Stimulated activated CD4-positive, alpha-beta T cell treated with anti-CD3 and anti-CD28 coated beads, Interleukin-1b, Interleukin-23, amount 100 ng/mL, for 4 hours (primary cell): ENCODE measurements around the gene CCDC178.

Experiments
- DNase-seq, 2 donors: peaks; one replicate each; pipeline ENCODE4 v3.0.0-alpha.2; 2020; ENCODE audit warnings: low read depth in 2 of 2

CCDC178 gene

DNA sequence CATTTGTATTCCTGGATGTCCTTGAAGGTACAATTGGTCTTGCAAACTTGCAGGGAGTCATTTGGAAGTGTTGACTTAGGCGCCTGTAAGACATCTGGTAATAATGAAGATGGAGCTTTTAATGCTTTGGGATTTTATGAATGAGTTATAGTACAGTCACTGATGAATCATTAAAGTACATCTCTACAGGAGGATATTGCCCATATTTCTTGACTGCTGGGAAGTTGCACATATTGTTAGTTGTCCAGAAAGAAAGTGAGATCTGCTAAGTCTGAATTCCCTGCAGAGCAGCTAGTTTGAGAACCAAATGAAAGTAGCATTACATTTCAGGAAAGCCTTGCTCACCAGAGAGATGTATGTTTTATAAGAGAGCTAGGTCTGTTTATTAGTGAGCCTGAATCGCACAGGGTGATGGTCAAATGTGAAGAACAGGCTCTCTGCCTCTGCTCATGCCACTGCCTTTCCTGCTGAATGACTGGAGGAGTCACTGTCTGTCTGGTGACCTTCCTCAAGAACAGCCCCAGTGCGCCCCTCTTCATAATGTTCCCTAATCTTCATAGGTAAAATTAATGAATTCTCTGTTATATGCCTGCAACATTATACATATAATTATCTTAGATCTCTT is 528.7 kb downstream of the CCDC178 start:
- no peak for DNase-seq

DNA sequence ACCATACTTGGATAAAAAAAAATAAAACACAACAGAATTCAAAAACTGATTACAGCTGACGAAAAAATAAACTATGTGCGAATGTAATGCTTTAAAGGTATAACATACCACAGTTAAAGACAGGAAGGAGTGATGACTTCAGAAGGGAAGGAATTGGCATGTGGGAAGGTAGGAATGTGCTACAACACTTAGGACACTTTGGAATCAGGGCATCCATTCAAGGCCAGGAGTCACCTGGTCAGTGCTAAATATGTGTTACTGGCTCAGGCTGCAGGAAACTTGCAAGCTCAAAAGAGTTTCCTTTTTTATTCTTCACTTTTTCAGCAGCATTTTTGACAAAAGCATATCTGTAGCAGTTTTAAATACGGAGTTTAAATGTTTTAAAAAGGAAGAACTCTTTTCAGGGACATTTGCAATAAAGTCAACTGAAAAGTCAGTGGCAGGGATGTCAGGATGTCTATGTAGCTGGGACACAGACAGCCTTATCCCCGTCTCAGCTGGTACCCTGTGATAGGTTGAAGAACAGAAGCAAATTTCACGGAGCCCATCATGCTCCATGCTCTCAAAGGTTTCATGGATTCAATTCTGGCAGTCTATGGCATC is 529.7 kb downstream of the CCDC178 start:
- DNase-seq = no peak

DNA sequence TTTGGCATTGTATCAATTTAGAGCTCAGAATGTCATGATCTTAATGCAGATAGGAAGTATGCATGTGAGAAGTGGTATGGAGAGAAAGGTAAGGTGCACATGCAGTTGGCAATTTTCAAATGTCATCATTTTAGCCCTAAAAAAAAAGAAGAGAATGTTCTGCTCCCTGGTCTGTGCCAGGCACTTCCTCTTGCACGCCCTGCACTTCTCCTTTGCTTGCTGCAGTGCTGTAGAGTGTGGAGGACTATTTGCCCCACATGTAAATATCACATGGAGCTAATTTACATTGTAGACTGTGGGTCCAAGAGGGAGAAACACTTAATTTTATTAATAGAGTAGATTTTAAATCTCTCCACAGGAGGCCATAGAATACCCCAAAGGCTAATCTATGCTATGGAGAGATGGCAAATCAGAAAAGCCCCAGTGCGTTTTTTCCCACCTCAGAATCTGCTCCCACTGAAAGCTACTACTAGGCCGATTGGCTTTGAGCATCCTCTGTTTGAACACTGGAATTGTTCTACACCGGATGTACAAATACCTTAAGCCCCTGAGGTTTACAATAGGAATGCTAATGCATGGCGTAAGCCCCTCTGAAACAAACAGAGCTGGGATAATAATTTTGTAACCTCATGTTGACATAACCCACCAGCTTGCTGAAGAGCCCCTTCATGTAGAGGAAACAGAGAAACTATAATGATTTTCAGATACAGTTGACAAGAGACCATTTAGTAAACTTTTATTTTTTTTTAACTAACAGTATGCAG is 530.5 kb downstream of the CCDC178 start:
- DNase-seq = no peak

DNA sequence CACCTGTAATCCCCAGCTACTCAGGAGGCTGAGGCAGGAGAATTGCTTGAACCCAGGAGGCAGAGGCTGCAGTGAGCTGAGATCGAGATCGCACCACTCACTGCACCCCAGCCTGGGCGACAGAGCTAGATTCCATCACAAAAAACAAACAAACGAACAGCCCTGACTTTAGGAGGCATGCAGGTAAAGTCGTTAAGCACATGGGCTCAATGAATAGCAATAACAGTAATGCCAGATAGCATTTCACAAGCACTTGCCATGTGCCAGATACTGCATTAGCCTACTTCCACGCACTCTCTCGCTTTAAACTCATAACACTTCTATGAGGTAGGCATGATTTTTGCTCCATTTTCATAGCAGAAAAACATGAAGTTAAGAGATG is 532.1 kb downstream of the CCDC178 start:
- no peak for DNase-seq

DNA sequence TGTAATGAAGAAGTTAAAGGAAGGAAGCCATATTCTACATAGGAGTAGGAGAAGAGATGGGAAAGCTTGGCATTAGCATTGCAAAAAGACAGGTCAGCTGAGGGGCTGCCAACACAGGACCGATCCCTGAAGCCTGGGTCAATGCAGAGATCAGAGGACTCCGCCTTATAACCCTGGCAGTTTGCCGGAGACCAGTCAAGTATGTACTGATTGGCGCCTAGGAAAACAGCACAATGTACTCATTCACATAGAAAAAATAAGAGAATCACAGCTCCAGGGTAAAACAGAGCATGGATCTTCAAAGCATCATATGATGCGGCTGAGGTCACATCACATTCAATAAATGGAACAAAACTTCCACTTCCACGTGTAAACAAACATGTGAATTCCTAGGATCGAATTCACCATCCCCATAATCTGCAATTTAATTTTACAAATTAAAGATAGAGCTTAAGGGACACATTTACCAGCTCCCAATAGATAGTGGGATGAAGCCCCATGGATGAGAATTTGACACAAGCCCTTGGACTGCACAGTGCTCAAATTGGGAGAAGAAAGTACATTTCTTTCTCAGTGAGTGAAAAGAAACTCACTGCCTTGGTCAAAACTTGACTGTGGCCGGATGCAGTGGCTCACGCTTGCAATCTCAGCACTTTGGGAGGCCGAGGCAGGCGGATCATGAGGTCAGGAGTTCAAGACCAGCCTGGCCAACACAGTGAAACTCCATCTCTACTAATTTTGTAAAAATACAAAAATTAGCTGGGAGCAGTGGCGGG is 532.7 kb downstream of the CCDC178 start:
- no peak for DNase-seq

DNA sequence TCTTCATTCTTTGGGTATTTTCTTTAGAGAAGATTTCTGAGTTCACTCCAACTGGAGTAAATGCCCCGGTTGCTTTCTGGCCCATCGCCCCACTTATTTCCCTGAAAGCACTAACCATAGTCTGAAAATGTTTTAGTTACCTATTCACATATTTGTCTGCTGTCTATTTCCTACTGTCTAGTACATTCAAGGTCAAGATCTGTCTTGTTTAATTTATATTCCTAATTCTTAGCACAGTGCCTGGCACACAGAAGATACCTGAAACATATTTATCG is 533.3 kb downstream of the CCDC178 start:
- no peak for DNase-seq

DNA sequence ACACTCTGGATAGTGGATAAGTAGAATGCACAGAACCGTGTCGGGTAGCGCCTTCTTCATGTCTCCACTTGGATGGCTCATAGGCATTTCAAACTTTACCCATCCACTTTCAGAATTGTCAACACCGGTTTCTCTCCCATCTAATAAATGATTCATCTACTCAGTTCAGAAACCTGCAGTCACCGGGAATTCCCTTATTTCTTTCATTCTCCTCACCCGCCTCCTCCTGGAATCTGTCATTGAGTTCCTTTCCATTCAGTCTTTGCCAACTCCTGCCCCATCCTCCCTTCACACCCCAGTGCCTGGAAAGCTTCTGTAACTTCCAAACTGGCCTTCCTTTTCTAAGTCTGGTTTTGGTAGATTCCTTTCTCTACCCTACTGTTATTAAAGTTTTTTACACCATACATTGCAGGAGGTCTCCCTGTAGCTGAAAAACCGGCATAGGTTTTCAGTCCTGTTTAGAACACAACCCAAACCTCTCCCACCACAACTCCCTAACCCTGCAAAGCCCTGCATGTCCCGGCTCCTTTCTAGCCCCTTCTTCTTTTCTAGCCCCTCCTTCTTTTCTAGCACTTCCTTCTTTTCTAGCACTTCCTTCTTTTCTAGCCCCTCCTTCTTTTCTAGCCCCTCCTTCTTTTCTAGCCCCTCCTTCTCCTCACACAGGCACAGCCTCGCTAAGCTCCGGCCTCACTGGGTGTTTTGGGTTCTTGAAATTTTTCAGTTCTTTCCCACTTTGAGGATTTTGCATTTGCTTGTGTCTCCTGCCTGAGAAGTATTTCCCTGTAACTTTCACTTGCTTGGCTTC is 533.8 kb downstream of the CCDC178 start:
- no peak for DNase-seq

DNA sequence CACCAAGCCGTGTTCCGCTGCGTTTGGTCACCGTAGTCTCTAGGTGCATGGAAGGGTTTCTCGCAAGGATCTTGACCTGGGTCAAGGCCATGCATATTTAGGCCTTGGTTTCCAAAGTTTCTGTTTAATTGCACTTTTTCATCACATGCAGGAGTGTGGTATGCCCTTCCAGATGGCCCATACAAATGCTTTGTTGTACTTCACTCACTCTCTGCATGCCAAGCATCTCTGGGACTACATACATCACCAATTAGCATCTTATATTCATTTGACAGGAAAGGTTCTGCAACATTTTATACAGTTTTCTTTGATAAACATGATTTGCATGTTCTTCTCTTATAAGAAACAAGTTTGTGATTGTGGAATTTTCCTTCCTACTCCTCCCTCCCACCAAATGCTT is 534.9 kb downstream of the CCDC178 start:
- no peak for DNase-seq

DNA sequence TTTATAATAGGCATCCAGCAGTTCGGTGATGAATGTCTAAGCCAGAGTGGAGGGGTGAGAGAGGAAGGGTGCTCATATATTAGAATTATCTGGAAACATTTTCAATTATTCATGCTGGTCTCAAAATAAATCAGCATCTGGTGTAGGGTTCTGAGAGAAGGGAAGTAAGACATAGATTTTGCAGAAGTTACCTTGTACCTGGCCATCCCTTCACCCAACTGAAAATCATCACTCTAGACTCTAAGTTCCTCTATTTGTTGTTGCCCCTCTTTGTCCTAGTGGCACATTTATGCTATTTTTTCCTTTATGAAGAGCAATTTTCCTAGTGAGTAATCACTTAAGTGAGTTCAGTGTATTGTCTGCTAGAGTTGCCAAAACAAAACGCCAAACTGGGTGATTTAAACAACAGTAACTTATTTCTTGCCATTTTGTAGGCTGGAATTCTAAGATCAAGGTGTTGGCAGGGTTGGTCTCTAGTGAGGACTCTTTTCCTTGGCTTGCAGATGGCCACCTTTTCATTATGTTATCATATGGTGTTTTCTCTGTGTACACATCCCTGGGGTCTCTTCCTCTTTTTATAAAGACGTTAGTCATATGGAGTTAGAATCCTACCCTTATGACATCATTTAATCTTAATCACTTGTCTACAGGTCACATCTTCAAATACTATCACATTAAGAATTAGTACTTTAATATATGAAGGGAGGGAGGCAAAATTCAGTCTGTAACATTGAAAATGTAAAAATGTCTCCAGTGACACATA is 537.8 kb downstream of the CCDC178 start:
- no peak for DNase-seq

DNA sequence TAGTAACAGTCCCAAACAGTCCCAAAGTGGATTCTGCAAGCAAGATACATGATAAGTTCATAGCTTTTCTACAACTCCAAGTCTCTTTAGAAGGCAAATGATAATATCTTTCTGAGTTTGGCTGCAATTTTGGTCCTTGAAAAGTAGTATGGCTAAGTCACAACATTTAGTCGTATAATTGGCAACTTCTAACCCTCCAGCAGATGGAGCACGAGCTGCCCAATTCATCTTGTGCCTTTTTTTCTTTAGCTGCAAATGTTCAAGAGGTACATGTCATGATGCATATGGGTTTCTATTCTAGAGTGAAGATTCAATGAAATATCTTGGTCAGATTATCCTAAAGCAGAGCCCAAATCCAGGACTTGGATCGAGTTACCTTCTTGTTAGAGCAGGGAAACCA is 540.7 kb downstream of the CCDC178 start:
- no peak for DNase-seq

DNA sequence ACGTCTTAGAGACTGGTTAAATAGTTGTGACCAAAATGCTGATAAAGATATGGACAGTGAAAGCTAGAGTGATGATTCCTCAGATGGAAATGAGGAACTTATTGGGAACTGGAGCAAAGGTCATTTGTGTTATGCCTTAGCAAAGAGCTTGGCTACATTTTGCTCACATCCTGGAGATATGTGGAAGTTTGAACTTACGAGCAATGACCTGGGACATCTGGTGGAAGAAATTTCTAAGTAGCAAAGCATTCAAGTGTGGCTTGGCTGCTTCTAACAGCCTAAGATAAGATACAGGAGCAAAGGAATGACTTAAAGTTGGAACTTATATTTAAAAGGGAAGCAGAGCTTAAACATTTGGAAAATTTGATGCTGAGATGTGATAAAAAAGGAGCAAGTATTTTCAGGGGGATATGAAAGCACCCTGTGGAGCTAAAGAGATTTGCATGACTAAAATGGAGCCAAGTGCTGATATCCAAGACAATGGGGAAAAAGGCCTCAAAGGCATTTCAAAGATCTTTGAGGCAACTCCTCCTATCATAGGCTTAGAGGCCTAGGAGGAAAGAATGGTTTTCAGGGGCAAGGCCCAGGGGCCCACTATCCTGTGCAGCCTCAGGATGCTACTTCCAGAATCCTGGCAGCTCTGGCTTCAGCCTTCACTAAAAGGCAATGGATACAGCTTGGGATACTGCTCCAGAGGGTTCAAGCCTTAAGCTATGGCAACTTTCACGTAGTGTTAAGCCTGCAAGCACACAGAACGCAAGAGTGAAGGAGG is 543.6 kb downstream of the CCDC178 start:
- no peak for DNase-seq

DNA sequence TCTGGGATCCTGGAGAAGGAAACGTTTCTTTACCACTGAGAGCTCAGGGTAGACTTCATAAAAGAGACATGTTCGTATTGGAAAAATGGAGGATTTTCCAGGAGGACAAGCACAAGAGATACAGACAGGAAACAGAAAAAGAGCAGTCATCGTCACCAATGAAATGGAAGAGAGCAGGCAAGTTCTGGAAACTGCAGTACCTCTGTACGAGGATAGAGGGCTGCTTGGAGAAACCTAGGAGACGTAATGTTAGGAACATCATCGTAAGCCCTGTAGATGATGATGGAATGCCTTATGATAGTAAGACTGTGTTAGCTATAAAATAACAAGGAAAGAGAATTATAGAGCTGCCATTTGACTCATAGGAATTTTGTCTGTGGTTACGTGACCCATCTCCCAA is 546.6 kb downstream of the CCDC178 start:
- DNase-seq = no peak

DNA sequence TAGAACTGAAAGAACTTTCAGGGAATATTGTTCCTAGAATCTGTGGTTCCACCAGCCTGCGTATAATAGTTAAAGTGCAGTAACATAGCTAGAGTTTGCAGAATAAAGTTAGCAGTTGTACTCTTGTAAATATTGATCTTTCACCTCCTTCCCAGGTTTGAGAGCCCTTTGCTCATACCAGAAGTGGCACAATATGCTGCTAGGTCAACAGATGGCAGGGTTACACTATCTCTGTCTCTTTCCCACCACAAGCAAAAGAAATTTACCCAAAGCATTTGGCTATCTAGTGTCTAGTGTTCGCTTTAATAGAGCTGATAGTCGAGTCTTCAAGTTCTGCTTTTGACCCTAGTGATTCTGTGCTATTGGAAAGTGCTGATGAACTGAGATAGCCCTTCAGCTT is 548.7 kb downstream of the CCDC178 start:
- DNase-seq = no peak

DNA sequence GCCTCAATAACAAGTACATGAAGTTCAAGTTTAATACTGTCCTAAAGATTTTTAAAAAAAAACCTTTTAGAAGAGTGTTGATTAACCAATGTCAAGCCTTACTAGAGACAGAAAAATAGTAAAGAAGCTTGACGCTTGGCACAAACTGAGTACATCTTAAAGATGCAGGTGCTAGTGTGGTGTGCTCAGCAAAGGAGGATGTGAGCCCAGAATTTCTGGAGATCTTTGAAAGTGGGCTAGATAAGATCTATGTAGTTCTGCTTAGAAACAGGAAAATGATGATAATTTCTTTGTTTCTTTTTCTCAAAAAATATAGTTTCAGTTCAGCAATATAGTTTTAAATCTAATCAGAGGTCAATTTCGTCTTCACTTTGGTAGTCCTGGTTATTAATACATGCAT is 549.4 kb downstream of the CCDC178 start:
- DNase-seq = no peak

DNA sequence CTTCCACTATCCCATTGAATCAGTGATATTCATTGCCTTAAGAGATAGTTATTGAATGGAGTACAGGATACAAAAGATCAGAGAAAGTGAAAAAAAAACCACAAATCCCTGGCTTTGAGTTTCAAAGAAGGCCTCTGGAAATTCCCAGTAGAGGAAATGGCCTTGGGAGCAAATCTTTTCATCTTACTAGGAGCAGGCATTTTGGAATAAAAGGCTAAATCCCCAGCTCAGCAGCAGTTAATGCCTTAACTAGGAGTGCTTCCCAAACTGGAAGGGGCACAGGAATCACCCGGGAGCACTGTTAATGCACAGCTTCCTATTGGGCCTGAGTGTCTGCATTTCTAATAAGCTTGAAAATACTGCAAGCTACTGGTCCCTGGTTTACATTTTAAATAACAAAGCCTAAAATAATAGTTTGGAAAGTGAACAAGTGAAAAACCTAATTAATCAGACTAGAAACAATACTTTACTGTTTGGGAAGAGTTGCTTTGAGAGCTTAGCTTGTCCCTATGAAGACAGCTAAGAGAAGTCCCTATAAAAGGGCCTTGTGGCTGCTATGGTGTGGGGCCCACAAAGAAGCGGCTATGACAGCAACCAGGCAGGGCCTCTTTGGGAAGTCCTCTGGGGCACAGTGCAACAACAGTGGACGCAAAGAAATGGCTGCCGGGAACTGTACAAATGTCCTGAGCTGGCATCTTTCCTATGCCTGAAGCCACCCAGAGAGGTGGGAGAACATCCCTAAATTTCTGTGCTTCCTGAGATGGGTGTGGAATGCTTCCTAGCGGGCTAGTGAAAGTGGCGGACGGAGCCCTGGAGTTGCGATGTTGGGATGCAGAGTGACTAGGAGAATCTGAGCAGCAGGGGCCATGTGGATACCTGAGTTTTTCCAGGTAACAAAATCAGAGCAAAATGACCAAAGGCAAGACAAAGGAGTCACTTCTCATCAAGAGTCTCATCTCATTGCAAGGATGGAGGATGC is 550.6 kb downstream of the CCDC178 start:
- DNase-seq = no peak

DNA sequence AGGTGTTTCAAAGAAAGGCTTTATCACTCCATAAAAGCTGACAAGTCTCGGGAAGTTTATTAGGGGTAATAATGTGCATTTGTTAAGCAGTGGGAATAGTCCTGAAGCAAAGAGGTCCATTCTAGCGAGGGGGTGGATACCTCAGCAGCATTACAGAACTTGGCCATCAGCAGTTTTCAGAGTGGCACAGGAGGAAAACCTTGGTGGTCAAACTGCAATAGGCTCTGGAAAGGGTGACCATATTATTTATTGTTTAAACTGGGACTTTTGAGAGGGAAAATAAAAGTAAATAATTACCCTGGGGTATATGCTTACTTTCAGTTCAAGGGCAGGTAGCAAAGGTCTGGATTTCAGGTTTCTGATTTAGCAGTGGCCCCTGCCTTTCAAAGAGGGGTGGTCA is 552.2 kb downstream of the CCDC178 start:
- DNase-seq = no peak
